K562 (cell line): ENCODE results near the gene ZNF768. TPM values are rescaled to one million over a fixed set of nuclear protein-coding genes. Genes with fewer than 3 reads are reported as not detected.

Source experiments
- ATAC-seq: fragments of 200-7000 bp; cut with Tn5 transposase; 3 replicates; pipeline ENCODE4 v1.9.1; 2020; ENCODE audit warnings: moderate library complexity
- BruUV-seq: library from RNA; stranded (reverse); fragments of 400-500 nt; replicated peaks from 2 replicates; lab custom pipeline; 2021; lab: Mats Ljungman, UMichigan
- CTCF ChIA-PET: fragments of 300-600 bp; formaldehyde crosslinking; extraction: SDS; loops from one replicate; lab custom pipeline; 2021; ENCODE audit warnings: low intra/inter-chr PET ratio; lab: Yijun Ruan, JAX
- POLR2A ChIA-PET: fragments of 300-600, 350-650 bp; sonication (Branson Sonifier 250); formaldehyde crosslinking; extraction: SDS; loops from one replicate; lab custom pipeline; 2021; ENCODE audit warnings: antibody characterized with exemption, inconsistent platforms; lab: Yijun Ruan, JAX
- DNase-seq, 4 experiments: peaks; one replicate each; pipeline versions ENCODE4 v3.0.0 to v3.0.0-alpha.2; 2011 to 2018; ENCODE audit warnings: low spot score in 3 of 4, mixed read lengths in 3 of 4; ENCODE audit errors: extremely low read depth in 1 of 4
- FAIRE-seq: peaks from 2 replicates; lab custom pipeline; 2011; peaks lifted over from hg19 to GRCh38; lab: Jason Lieb, UNC
- H2AFZ ChIP-seq: 2 replicates; pipeline ENCODE4 v1.6.0; 2011; ENCODE audit warnings: low read depth, low read length, control low read depth, inconsistent platforms
- H3K27ac ChIP-seq: fragments of 200-600 bp; 3 replicates; pipeline ENCODE4 v1.8.0; 2011; ENCODE audit warnings: low read depth, mild to moderate bottlenecking, control low read depth, inconsistent platforms, low read length, moderate library complexity, mixed read lengths; ENCODE audit errors: extremely low read depth
- H3K27me3 ChIP-seq, 2 experiments: fragments of 300-600 bp in 1 of 2; 2 replicates in 1 of 2; 3 replicates in 1 of 2; pipeline versions ENCODE4 v1.6.0 to v1.8.0; 2011; ENCODE audit warnings: inconsistent platforms in 2 of 2, low read length in 2 of 2, mild to moderate bottlenecking in 1 of 2, mixed read lengths in 1 of 2, moderate library complexity in 1 of 2; ENCODE audit not compliant: control insufficient read depth in 2 of 2, insufficient read depth in 2 of 2
- H3K36me3 ChIP-seq: fragments of 300-600 bp; 3 replicates; pipeline ENCODE4 v1.8.0; 2011; ENCODE audit warnings: mild to moderate bottlenecking, low read length, inconsistent platforms; ENCODE audit not compliant: control insufficient read depth, insufficient read depth
- H3K4me1 ChIP-seq, 2 experiments: fragments of 200-600 bp in 1 of 2; replicated peaks in 1 of 2; 2 replicates in 1 of 2; 3 replicates in 1 of 2; pipeline versions ENCODE4 v1.5.1 to v1.8.0; 2011; ENCODE audit warnings: inconsistent platforms in 2 of 2, low read length in 2 of 2, mild to moderate bottlenecking in 1 of 2, mixed read lengths in 1 of 2, moderate library complexity in 1 of 2; ENCODE audit not compliant: control insufficient read depth in 2 of 2, insufficient read depth in 2 of 2
- H3K4me2 ChIP-seq: 2 replicates; pipeline ENCODE4 v1.6.1; 2011; ENCODE audit warnings: low read length, control low read depth, inconsistent platforms, mixed read lengths; ENCODE audit not compliant: insufficient read depth
- H3K4me3 ChIP-seq: fragments of 200-600 bp; sonication (generic), shearing (Covaris generic); 2 replicates; pipeline ENCODE4 v1.5.1; 2016; ENCODE audit warnings: control low read depth, inconsistent platforms
- H3K79me2 ChIP-seq: fragments of 200-600 bp; 3 replicates; pipeline ENCODE4 v1.8.0; 2011; ENCODE audit warnings: low read length, inconsistent platforms; ENCODE audit not compliant: control insufficient read depth, insufficient read depth
- H3K9ac ChIP-seq, 2 experiments: 2 replicates each; pipeline versions ENCODE4 v1.6.0 to v1.6.1; 2011; ENCODE audit warnings: low read depth in 2 of 2, low read length in 2 of 2, control low read depth in 1 of 2, inconsistent platforms in 1 of 2, mild to moderate bottlenecking in 1 of 2, mixed read lengths in 1 of 2; ENCODE audit not compliant: insufficient read depth in 1 of 2
- H3K9me1 ChIP-seq: one replicate; pipeline ENCODE4 v1.6.0; 2011; ENCODE audit warnings: inconsistent platforms, mild to moderate bottlenecking, low read length, moderate library complexity; ENCODE audit not compliant: control insufficient read depth, insufficient read depth
- H3K9me3 ChIP-seq: replicated peaks from 2 replicates; pipeline ENCODE4 v1.5.1; 2011; ENCODE audit warnings: low read depth, low read length, inconsistent platforms; ENCODE audit not compliant: control insufficient read depth, insufficient read depth
- H4K20me1 ChIP-seq: replicated peaks from 2 replicates; pipeline ENCODE4 v1.6.1; 2011; ENCODE audit warnings: low read length, inconsistent platforms, mixed read lengths; ENCODE audit not compliant: control insufficient read depth, insufficient read depth
- FUS ChIP-seq: fragments of 200-400 bp; formaldehyde crosslinking; optimal IDR thresholded peaks from 2 replicates; pipeline ENCODE3; 2017; ENCODE audit warnings: low read depth, low read length
- GTF2E2 ChIP-seq: fragments of 200-800 bp; sonication (Bioruptor generic); IDR thresholded peaks from 2 replicates; pipeline ENCODE4 v1.6.1; 2016; ENCODE audit warnings: missing genetic modification characterization, missing compliant biosample characterization
- KLF6 ChIP-seq: fragments of 250-450 bp; sonication (Bioruptor Pico); IDR thresholded peaks from 2 replicates; pipeline ENCODE4 v1.4.0; 2020; ENCODE audit warnings: mild to moderate bottlenecking, moderate library complexity, borderline replicate concordance
- RAD21 ChIP-seq, 2 experiments: fragments of 250-450 bp in 1 of 2; fragments of 450-650 bp in 1 of 2; sonication (Bioruptor Pico) in 1 of 2; formaldehyde crosslinking in 1 of 2; IDR thresholded peaks in 1 of 2; conservative IDR thresholded peaks in 1 of 2; 2 replicates each; pipeline versions ENCODE4 v1.4.0 to v1.8.0; 2020 to 2022; ENCODE audit warnings: mild to moderate bottlenecking in 2 of 2, moderate library complexity in 1 of 2
- RB1 ChIP-seq: fragments of 450-650 bp; IDR thresholded peaks from 2 replicates; pipeline ENCODE4 v1.6.1; 2017; ENCODE audit warnings: low read depth, mild to moderate bottlenecking
- SMC3 ChIP-seq: conservative IDR thresholded peaks from 2 replicates; pipeline ENCODE4 v1.6.1; 2011; ENCODE audit warnings: low read depth, low read length, improper control_type of control experiment; ENCODE audit not compliant: insufficient read depth
- TOE1 ChIP-seq, 2 experiments: fragments of 450-650 bp in 1 of 2; sonication (generic) in 1 of 2; formaldehyde crosslinking in 1 of 2; IDR thresholded peaks; 2 replicates each; pipeline versions ENCODE4 v1.7.1 to v1.8.0; 2016 to 2022; ENCODE audit warnings: borderline replicate concordance in 2 of 2, mild to moderate bottlenecking in 2 of 2, antibody characterized with exemption in 1 of 2, inconsistent platforms in 1 of 2, low read depth in 1 of 2, missing genetic modification reagents in 1 of 2, moderate library complexity in 1 of 2
- WGBS: fragments of 100-300 bp; shearing (Covaris generic); methylation state at CpG from one replicate; pipeline ENCODE4 v1.1.6; 2016; ENCODE audit warnings: low coverage, mixed read lengths; ENCODE audit not compliant: insufficient coverage; ENCODE audit errors: missing lambda C conversion rate; 5-methylcytosine and 5-hydroxymethylcytosine counted together
- in situ Hi-C: fragments of 300-500 bp; cut with MboI; formaldehyde crosslinking; loops from 4 replicates; pipeline ENCODE4 v1.15.0; 2018; ENCODE audit warnings: inconsistent platforms, mixed read lengths
- intact Hi-C: fragments of 100-400 bp; cut with micrococcal nuclease; formaldehyde crosslinking; loops from 2 replicates; pipeline ENCODE4 v1.14.2; 2022
- polyA plus RNA-seq, 8 experiments: library from polyadenylated mRNA; depleted of rRNA in 4 of 8; stranded (reverse) in 5 of 8; unstranded in 3 of 8; fragments of >200 nt; fragmentation: Nextera tagmentation in 2 of 8; fragmentation: Illumina TruSeq in 1 of 8; extraction: Ambion mirVana in 2 of 8; extraction: Trizol in 1 of 8; gene quantifications; 2 replicates each; pipeline versions ENCODE4 v1.2.1 to v1.2.3, GENCODE V29; 2011 to 2014; ENCODE audit warnings: inconsistent platforms in 1 of 8, missing spikeins in 1 of 8
- total RNA-seq, 7 experiments: library from RNA; depleted of rRNA in 6 of 7; stranded (reverse); fragments of >200 nt in 6 of 7; fragmentation: Illumina TruSeq in 2 of 7; extraction: Trizol in 2 of 7; gene quantifications; 2 replicates each; pipeline versions ENCODE4 v1.2.1 to v1.2.3, GENCODE V29; 2011 to 2021; ENCODE audit warnings: low replicate concordance in 1 of 7
- TF ChIP-seq, protein P1 (sequence below), 3 experiments: IDR thresholded peaks in 2 of 3; conservative IDR thresholded peaks in 1 of 3; 2 replicates each; pipeline ENCODE4 v1.5.1; 2011 to 2012; ENCODE audit warnings: low read length in 3 of 3, mild to moderate bottlenecking in 3 of 3, control low read depth in 2 of 3, improper control_type of control experiment in 1 of 3, inconsistent platforms in 1 of 3, low read depth in 1 of 3, mixed read lengths in 1 of 3, moderate library complexity in 1 of 3; ENCODE audit not compliant: insufficient read depth in 2 of 3
- TF ChIP-seq, protein P2 (sequence below): IDR thresholded peaks from 3 replicates; pipeline ENCODE4 v1.6.1; 2011; ENCODE audit warnings: borderline replicate concordance, mild to moderate bottlenecking, moderate library complexity; ENCODE audit not compliant: insufficient read length; ENCODE audit errors: extremely low read depth
- TF ChIP-seq, protein P3 (sequence below): fragments of 450-650 bp; IDR thresholded peaks from 2 replicates; pipeline ENCODE4 v1.6.1; 2016; ENCODE audit warnings: antibody characterized with exemption

The ZNF768 gene
- total and polyA plus RNA-seq, 9 of the 15 experiments (the other 6 are each of a cell fraction or from before 2014, with no cell fraction given) = 0.13 to 50.7 (median 26.9) TPM

DNA sequence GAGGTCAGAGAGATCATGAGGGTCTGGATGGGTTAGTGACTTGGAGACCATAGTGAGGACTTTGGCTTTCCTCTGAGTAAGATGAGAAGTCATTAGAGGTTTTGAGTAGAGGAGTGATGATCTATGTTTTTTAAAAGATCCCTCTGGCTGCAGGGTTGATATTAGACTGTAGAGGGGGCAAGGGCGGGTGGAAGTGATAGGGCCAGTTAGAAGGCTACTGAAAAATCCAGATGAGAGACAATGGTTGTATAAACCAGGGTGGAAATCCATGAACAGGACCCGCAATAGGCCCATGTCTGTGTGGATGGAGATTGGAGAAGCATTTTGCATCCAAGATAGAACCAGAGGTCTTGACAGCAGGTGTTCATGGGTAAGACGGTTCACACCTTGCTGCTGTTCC lies 44.0 kb downstream of the ZNF768 start:
- Histone ChIP-seq H3K9ac (no peak overlapping the region), H3K4me1 (no peaks in the 10 kb centered on the region), H3K79me2 (no peaks in the 10 kb centered on the region), H3K4me3 (no peak overlapping the region), H3K27me3 (no peaks in the 10 kb centered on the region), H4K20me1 (no peaks in the 10 kb centered on the region), H3K4me2 (no peak overlapping the region), H3K36me3 (no peaks in the 10 kb centered on the region), H3K9me1 (no peaks in the 10 kb centered on the region), H2AFZ (peak overlapping the region; percentile 81), H3K9me3 (no peaks in the 10 kb centered on the region), H3K27ac (no peak overlapping the region)
- FAIRE-seq (peak; percentile 57), ATAC-seq (peak; percentile 87), DNase-seq (peak; percentile 37 to 60 (median 48))
- WGBS = 34% methylated on average over 3 of the region's 3 CpGs
- in situ Hi-C loops = no loop called here
- CTCF ChIA-PET = no interaction called here
- BruUV-seq = no TSS peak
- intact Hi-C loops = no loop called here
- POLR2A ChIA-PET = interaction anchor here (1.0 to 1.3 kb wide), 3 partner anchors 8 to 13 kb away, joined by 3 to 7 read pairs (median 4); no protein-coding TSS in a partner anchor
- TF ChIP-seq TOE1 (IDR thresholded peaks at IDR 0.05; ENCODE audit: borderline replicate concordance) (no peak), TOE1 (CRISPR knock-in tag; IDR thresholded peaks at IDR 0.05; ENCODE audit: borderline replicate concordance, low read depth) (no peak), RB1 (no peak), KLF6 (CRISPR knock-in tag) (peak; percentile 72; the same call in 1 of the 2 replicates), SMC3 (peak; percentile 36; the same call in 1 of the 2 replicates), RAD21 (CRISPR knock-in tag; conservative IDR thresholded peaks at IDR 0.05 in 1 of 2, IDR thresholded peaks at IDR 0.05 in 1 of 2) (peak in 1 of 2 experiments; percentile 45; a peak in 2 of 4 replicates), FUS (no peak), GTF2E2 (tag) (no peak)
- TF ChIP-seq, protein P1, sequence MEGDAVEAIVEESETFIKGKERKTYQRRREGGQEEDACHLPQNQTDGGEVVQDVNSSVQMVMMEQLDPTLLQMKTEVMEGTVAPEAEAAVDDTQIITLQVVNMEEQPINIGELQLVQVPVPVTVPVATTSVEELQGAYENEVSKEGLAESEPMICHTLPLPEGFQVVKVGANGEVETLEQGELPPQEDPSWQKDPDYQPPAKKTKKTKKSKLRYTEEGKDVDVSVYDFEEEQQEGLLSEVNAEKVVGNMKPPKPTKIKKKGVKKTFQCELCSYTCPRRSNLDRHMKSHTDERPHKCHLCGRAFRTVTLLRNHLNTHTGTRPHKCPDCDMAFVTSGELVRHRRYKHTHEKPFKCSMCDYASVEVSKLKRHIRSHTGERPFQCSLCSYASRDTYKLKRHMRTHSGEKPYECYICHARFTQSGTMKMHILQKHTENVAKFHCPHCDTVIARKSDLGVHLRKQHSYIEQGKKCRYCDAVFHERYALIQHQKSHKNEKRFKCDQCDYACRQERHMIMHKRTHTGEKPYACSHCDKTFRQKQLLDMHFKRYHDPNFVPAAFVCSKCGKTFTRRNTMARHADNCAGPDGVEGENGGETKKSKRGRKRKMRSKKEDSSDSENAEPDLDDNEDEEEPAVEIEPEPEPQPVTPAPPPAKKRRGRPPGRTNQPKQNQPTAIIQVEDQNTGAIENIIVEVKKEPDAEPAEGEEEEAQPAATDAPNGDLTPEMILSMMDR (IDR thresholded peaks at IDR 0.05 in 2 of 3, conservative IDR thresholded peaks at IDR 0.05 in 1 of 3; ENCODE audit: insufficient read depth in 2 of 3, low read depth in 1 of 3, low read length in 3 of 3) = peak; percentile 52 to 66 (median 57)
- TF ChIP-seq, protein P2, sequence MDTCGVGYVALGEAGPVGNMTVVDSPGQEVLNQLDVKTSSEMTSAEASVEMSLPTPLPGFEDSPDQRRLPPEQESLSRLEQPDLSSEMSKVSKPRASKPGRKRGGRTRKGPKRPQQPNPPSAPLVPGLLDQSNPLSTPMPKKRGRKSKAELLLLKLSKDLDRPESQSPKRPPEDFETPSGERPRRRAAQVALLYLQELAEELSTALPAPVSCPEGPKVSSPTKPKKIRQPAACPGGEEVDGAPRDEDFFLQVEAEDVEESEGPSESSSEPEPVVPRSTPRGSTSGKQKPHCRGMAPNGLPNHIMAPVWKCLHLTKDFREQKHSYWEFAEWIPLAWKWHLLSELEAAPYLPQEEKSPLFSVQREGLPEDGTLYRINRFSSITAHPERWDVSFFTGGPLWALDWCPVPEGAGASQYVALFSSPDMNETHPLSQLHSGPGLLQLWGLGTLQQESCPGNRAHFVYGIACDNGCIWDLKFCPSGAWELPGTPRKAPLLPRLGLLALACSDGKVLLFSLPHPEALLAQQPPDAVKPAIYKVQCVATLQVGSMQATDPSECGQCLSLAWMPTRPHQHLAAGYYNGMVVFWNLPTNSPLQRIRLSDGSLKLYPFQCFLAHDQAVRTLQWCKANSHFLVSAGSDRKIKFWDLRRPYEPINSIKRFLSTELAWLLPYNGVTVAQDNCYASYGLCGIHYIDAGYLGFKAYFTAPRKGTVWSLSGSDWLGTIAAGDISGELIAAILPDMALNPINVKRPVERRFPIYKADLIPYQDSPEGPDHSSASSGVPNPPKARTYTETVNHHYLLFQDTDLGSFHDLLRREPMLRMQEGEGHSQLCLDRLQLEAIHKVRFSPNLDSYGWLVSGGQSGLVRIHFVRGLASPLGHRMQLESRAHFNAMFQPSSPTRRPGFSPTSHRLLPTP = no peak
- TF ChIP-seq, protein P3, sequence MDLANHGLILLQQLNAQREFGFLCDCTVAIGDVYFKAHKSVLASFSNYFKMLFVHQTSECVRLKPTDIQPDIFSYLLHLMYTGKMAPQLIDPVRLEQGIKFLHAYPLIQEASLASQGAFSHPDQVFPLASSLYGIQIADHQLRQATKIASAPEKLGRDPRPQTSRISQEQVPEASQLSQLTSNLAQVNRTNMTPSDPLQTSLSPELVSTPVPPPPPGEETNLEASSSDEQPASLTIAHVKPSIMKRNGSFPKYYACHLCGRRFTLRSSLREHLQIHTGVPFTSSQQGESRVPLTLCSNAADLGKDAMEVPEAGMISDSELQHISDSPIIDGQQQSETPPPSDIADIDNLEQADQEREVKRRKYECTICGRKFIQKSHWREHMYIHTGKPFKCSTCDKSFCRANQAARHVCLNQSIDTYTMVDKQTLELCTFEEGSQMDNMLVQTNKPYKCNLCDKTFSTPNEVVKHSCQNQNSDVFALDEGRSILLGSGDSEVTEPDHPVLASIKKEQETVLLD = no peak
